ENCODE results near the gene FAM222B. TPM values are rescaled to one million over a fixed set of nuclear protein-coding genes. Genes with fewer than 3 reads are reported as not detected.

FAM222B gene
- total and polyA plus RNA-seq, 3 experiments from 2014 or later: 19.3 to 21.5 (median 20.6) TPM

DNA sequence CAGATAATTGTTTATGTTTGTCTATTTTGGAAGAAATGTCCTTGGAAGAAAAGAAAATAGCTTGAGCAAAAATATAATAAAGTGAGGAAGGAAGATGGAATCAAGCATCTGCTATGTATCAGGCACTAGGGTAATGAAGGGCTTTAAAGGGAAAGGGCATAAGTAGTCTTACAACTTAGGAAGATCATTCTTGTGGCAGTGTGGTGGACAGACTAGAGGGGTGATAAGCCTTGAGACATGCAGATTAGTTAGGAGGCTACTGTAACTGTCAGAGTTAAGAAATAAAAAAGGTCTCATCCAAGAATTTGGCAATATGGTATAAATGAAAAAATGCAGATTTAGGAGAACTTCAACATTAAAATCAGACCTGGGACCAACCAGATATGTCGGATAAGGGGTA, 14.9 kb downstream of the FAM222B start:
- POLR2A ChIA-PET: no interaction called here
- no peaks in the 10 kb centered on the region for H3K27me3 Mint-ChIP-seq

DNA sequence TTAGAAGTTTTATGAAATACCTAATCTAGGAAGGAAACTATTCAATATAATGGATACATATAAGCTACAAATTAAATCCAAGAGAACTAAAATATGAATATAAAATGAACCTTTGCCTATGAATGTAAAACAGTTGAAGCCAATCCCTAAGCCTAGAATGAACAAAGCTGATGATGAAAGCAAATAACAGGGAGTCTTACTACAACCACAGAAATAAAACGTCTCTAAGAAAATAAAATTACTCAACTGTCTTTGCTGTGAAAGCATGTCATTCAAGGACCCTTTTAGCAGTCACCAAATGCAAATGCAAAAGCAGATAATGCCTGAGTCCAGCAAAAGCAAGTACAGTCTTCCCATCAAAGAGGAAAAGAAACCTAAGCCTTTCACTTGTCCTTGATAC, 23.0 kb downstream of the FAM222B start:
- CTCF ChIA-PET: no interaction called here
- Histone ChIP-seq H3K36me3 (ENCODE audit: insufficient read depth, low read length) (no peaks in the 10 kb centered on the region), H3K27me3 (ENCODE audit: insufficient read depth, low read length, poor library complexity, severe bottlenecking) (no peaks in the 10 kb centered on the region), H3K4me1 (ENCODE audit: insufficient read depth, low read length) (no peaks in the 10 kb centered on the region), H3K9me3 (ENCODE audit: low read length) (no peaks in the 10 kb centered on the region), H3K4me3 (ENCODE audit: low read length) (no peak overlapping the region), H3K27ac (ENCODE audit: low read depth, low read length) (no peak overlapping the region)
- POLR2A ChIA-PET: no interaction called here
- H3K4me1 Mint-ChIP-seq: peaks cover 19 to 39% (median 36%) of the 10 kb centered on the region in 3 donors
- DNase-seq: no peak
- H3K9me3 Mint-ChIP-seq: no peaks in the 10 kb centered on the region
- peak overlapping the region in 1 of 8 donors; percentile 3 for H3K27ac Mint-ChIP-seq
- peaks cover 0 to 3% (median 0%) of the 10 kb centered on the region in 3 donors for H3K36me3 Mint-ChIP-seq
- no peak overlapping the region for H3K4me3 Mint-ChIP-seq
- no peaks in the 10 kb centered on the region for H3K27me3 Mint-ChIP-seq

More for the DNA sequence above, 14.9 kb downstream of the FAM222B start:
- Histone ChIP-seq H3K4me1 (ENCODE audit: insufficient read depth, low read length) (no peaks in the 10 kb centered on the region), H3K27ac (ENCODE audit: low read depth, low read length) (no peak overlapping the region), H3K9me3 (ENCODE audit: low read length) (no peaks in the 10 kb centered on the region), H3K27me3 (ENCODE audit: insufficient read depth, low read length, poor library complexity, severe bottlenecking) (no peaks in the 10 kb centered on the region), H3K4me3 (ENCODE audit: low read length) (no peak overlapping the region), H3K36me3 (ENCODE audit: insufficient read depth, low read length) (no peaks in the 10 kb centered on the region)
- Mint-ChIP-seq H3K4me3 (no peak overlapping the region), H3K36me3 (peaks cover 3 to 30% (median 7%) of the 10 kb centered on the region in 3 donors), H3K27ac (peak overlapping the region in 4 of 8 donors; percentile 8 to 91 (median 36)), H3K4me1 (peaks cover 18 to 36% (median 22%) of the 10 kb centered on the region in 3 donors), H3K9me3 (no peaks in the 10 kb centered on the region)
- no peak for DNase-seq
- CTCF ChIA-PET: interaction anchor here (0.7 to 1.3 kb wide), 3 partner anchors 10 to 90 kb away, joined by 3 to 5 read pairs (median 3); partner anchors contain the start of gene FAM222B

DNA sequence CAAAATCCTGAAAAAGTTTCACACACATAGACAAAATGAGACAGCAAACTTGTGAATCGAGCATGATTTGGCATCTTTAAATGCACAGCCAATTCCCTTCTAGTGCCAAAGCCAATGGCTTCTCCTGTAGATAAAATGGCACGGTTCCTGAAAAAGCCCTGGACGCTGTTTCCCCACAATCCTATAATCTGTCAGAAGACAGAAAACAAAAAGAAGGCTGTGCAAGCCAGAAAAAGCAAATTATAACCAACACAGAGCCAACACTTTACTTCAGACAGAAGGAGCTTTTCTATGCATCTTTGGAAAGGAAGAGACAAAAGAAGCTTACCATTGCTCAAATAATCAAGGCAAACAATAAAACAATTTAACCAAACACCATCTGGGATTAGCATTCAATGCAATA, 23.8 kb downstream of the FAM222B start:
- H3K36me3 Mint-ChIP-seq: peaks cover 0 to 3% (median 0%) of the 10 kb centered on the region in 3 donors
- no peaks in the 10 kb centered on the region for H3K27me3 Mint-ChIP-seq
- no peak overlapping the region for H3K27ac ChIP-seq (ENCODE audit: low read depth, low read length)
- peak overlapping the region in 6 of 8 donors; percentile 2 to 76 (median 44) for H3K27ac Mint-ChIP-seq
- peaks cover 17 to 34% (median 32%) of the 10 kb centered on the region in 3 donors for H3K4me1 Mint-ChIP-seq
- CTCF ChIA-PET: interaction anchor here (1.4 kb wide), 1 partner anchor 9 kb away, joined by 3 read pairs; no protein-coding TSS in a partner anchor
- no peaks in the 10 kb centered on the region for H3K4me1 ChIP-seq (ENCODE audit: insufficient read depth, low read length)
- H3K4me3 ChIP-seq (ENCODE audit: low read length): no peak overlapping the region
- DNase-seq: no peak
- H3K4me3 Mint-ChIP-seq: no peak overlapping the region
- H3K36me3 ChIP-seq (ENCODE audit: insufficient read depth, low read length): no peaks in the 10 kb centered on the region
- POLR2A ChIA-PET: interaction anchor here (0.6 to 0.7 kb wide), 2 partner anchors 24 to 183 kb away, joined by 3 to 5 read pairs; partner anchors contain the start of gene FAM222B
- no peaks in the 10 kb centered on the region for H3K27me3 ChIP-seq (ENCODE audit: insufficient read depth, low read length, poor library complexity, severe bottlenecking)
- no peaks in the 10 kb centered on the region for H3K9me3 ChIP-seq (ENCODE audit: low read length)
- H3K9me3 Mint-ChIP-seq: no peaks in the 10 kb centered on the region

DNA sequence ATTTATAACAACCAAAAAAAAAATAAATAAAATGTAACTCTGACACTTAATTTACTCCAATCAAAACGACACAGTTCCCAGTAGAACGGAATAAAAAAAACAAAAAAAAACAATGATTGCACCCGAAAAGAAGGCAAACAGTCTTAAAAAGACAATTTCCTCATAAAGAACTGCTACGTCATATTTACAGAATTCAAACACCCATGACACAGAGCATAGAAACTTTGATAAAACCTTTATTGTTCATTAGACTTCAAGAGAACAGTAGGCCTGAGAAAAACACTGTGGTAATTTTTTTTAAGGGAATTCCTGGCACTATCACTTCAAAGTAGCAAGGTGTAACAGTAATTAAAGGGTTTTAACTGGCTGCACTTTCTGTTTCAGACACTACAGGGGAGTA, 26.1 kb downstream of the FAM222B start:
- no peaks in the 10 kb centered on the region for H3K9me3 Mint-ChIP-seq

DNA sequence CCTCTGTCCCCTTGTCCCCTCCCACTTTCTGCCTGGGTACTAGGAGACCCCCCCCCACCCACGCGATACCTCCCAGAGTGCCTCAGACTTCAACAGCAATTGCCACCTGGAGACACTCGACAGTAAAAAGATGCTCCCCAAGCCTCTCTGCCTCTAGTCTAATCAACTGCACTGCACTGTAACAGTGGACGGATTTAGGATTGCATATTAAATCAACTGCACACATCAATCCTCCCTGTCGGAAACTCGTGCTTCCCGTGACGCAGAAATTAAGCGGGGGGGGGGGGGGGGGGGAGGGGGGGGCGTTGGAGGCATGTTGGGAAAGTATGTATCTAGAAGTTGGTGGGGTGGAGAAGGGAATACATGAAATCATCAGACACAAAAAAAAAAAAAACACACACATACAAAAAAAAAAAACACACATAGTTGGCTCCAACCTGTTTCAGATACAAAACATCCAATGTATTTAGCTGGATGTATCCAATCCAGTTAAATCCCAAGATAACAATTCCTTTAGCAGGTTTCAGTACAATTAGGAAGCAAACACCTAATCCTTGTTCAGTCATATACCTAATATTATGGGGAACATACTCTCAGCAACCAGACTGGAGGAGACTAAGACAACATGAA, 29.7 kb downstream of the FAM222B start:
- Mint-ChIP-seq H3K4me3 (peak overlapping the region; percentile 87 to 98 (median 93)), H3K27me3 (no peaks in the 10 kb centered on the region), H3K36me3 (peaks cover 0 to 15% (median 0%) of the 10 kb centered on the region in 3 donors), H3K27ac (peak overlapping the region; percentile 94 to 100 (median 98)), H3K4me1 (peaks cover 21 to 45% (median 32%) of the 10 kb centered on the region in 3 donors), H3K9me3 (no peaks in the 10 kb centered on the region)
- ChIA-PET POLR2A (interaction anchor here (0.5 to 1.7 kb wide), 4 partner anchors 29 to 867 kb away, joined by 3 to 9 read pairs (median 4); no protein-coding TSS in a partner anchor), CTCF (interaction anchor here (0.6 to 2.0 kb wide), 2 partner anchors 49 to 286 kb away, joined by 3 to 10 read pairs; no protein-coding TSS in a partner anchor)
- H3K4me3 ChIP-seq (ENCODE audit: low read length): peak overlapping the region; percentile 99
- H3K27ac ChIP-seq (ENCODE audit: low read depth, low read length): peak overlapping the region; percentile 90
- H3K36me3 ChIP-seq (ENCODE audit: insufficient read depth, low read length): no peaks in the 10 kb centered on the region
- H3K9me3 ChIP-seq (ENCODE audit: low read length): no peaks in the 10 kb centered on the region
- DNase-seq: peak in 1 of 5 donors; percentile 4
- no peaks in the 10 kb centered on the region for H3K27me3 ChIP-seq (ENCODE audit: insufficient read depth, low read length, poor library complexity, severe bottlenecking)
- H3K4me1 ChIP-seq (ENCODE audit: insufficient read depth, low read length): peaks cover 18% of the 10 kb centered on the region

More for the DNA sequence above, 26.1 kb downstream of the FAM222B start:
- Histone ChIP-seq H3K27ac (ENCODE audit: low read depth, low read length) (no peak overlapping the region), H3K36me3 (ENCODE audit: insufficient read depth, low read length) (no peaks in the 10 kb centered on the region), H3K9me3 (ENCODE audit: low read length) (no peaks in the 10 kb centered on the region), H3K27me3 (ENCODE audit: insufficient read depth, low read length, poor library complexity, severe bottlenecking) (no peaks in the 10 kb centered on the region), H3K4me1 (ENCODE audit: insufficient read depth, low read length) (peaks cover 8% of the 10 kb centered on the region), H3K4me3 (ENCODE audit: low read length) (no peak overlapping the region)
- Mint-ChIP-seq H3K27ac (peak overlapping the region in 2 of 8 donors; percentile 32 to 57), H3K27me3 (no peaks in the 10 kb centered on the region), H3K4me1 (peaks cover 19 to 37% (median 36%) of the 10 kb centered on the region in 3 donors), H3K4me3 (no peak overlapping the region), H3K36me3 (peaks cover 0 to 6% (median 0%) of the 10 kb centered on the region in 3 donors)
- CTCF ChIA-PET: interaction anchor here (1.1 kb wide), 1 partner anchor 54 kb away, joined by 3 read pairs; no protein-coding TSS in a partner anchor
- POLR2A ChIA-PET: no interaction called here
- DNase-seq: no peak

DNA sequence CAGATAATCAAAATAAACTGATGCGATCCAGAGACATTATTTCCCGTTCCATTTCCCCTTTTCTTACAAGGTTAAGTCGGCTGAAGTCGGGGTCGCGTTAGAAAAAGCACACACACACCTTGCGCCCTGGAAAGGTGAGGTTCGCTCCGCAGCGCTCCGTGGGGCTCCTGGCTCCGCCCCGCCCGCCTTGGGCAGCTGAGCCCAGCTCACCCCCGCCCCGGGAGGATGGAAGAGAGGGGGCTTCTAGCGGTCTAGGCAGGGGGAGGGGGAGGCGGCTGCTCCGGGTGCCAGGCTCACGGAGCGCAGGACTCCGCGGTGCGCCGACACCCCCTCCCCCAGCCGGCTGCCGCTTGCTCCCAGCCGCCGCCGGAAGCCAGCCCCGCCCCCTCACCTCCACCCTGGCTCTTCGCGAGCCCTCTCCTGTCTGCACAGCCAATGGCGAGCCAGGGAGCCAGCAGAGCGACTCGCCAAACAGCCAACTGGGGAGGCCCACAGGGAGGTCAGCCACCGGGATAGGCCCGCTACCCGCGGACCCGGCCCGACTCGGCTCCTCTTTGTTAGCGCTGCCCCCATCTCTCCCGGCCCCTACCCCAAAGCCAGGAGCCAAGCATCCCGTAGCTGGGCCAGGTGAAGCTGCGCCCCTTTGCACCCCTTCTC, 30.4 kb downstream of the FAM222B start:
- peaks cover 19 to 49% (median 37%) of the 10 kb centered on the region in 3 donors for H3K4me1 Mint-ChIP-seq
- peak; percentile 94 to 97 (median 95) for DNase-seq
- POLR2A ChIA-PET: interaction anchor here (0.5 to 1.7 kb wide), 4 partner anchors 10 to 868 kb away, joined by 3 to 5 read pairs (median 4); no protein-coding TSS in a partner anchor
- CTCF ChIA-PET: interaction anchor here (0.6 to 2.0 kb wide), 3 partner anchors 48 to 138 kb away, joined by 3 to 10 read pairs (median 3); no protein-coding TSS in a partner anchor
- Histone ChIP-seq H3K4me3 (ENCODE audit: low read length) (peak overlapping the region; percentile 99), H3K9me3 (ENCODE audit: low read length) (no peaks in the 10 kb centered on the region), H3K4me1 (ENCODE audit: insufficient read depth, low read length) (peaks cover 18% of the 10 kb centered on the region), H3K27ac (ENCODE audit: low read depth, low read length) (peak overlapping the region; percentile 90), H3K36me3 (ENCODE audit: insufficient read depth, low read length) (no peaks in the 10 kb centered on the region), H3K27me3 (ENCODE audit: insufficient read depth, low read length, poor library complexity, severe bottlenecking) (no peaks in the 10 kb centered on the region)
- no peaks in the 10 kb centered on the region for H3K27me3 Mint-ChIP-seq
- H3K27ac Mint-ChIP-seq: peak overlapping the region; percentile 94 to 100 (median 98)
- peak overlapping the region; percentile 87 to 98 (median 93) for H3K4me3 Mint-ChIP-seq
- H3K36me3 Mint-ChIP-seq: peaks cover 0 to 20% (median 0%) of the 10 kb centered on the region in 3 donors
- no peaks in the 10 kb centered on the region for H3K9me3 Mint-ChIP-seq

DNA sequence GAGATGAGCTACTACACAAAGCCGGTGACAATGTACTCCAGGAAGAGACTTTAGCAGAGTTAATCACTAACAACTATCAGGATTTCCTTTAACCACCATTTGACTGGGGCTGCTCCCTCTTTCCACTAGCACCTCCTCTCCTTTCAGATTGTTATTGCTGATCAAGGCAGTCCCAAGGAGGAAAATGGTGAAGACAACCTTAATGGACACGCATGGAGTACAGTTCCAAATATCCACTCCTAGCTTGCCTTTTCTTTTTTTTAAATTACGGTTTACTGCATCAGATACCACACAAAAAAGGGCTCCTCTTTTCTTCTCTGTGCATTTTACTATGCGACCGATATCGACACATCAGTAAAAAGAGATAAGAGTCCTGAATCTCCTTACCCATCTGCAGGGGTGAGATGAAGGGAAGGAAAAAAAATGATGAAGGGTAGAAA, 30.9 kb downstream of the FAM222B start:
- ChIA-PET POLR2A (interaction anchor here (0.6 kb wide), 2 partner anchors 9 to 12 kb away, joined by 3 to 4 read pairs; no protein-coding TSS in a partner anchor), CTCF (interaction anchor here (0.6 to 2.0 kb wide), 6 partner anchors 12 to 138 kb away, joined by 3 to 10 read pairs (median 3); no protein-coding TSS in a partner anchor)
- Mint-ChIP-seq H3K4me3 (peak overlapping the region; percentile 87 to 98 (median 93)), H3K27me3 (no peaks in the 10 kb centered on the region), H3K9me3 (no peaks in the 10 kb centered on the region), H3K36me3 (peaks cover 0 to 22% (median 0%) of the 10 kb centered on the region in 3 donors), H3K4me1 (peaks cover 19 to 48% (median 34%) of the 10 kb centered on the region in 3 donors), H3K27ac (peak overlapping the region; percentile 44 to 98 (median 88))
- Histone ChIP-seq H3K9me3 (ENCODE audit: low read length) (no peaks in the 10 kb centered on the region), H3K36me3 (ENCODE audit: insufficient read depth, low read length) (no peaks in the 10 kb centered on the region), H3K4me1 (ENCODE audit: insufficient read depth, low read length) (peaks cover 18% of the 10 kb centered on the region), H3K27me3 (ENCODE audit: insufficient read depth, low read length, poor library complexity, severe bottlenecking) (no peaks in the 10 kb centered on the region), H3K27ac (ENCODE audit: low read depth, low read length) (peak overlapping the region; percentile 90), H3K4me3 (ENCODE audit: low read length) (peak overlapping the region; percentile 99)
- DNase-seq: no peak

Measured in CD8-positive, alpha-beta memory T cell (primary cell).